GM12892 (cell line): ENCODE results near the gene PLS1.
"Not testable (repeated sequence)": the region's sequence is repeated elsewhere in the genome, so short reads cannot be mapped to it uniquely, and the experiment has no call there.

Experiments
- DNase-seq: peaks from one replicate; pipeline ENCODE4 v3.0.0; 2011; ENCODE audit not compliant: insufficient read length
- FAIRE-seq: peaks from 2 replicates; lab custom pipeline; 2011; peaks lifted over from hg19 to GRCh38; lab: Jason Lieb, UNC
- POLR2A ChIP-seq: IDR thresholded peaks from 2 replicates; pipeline ENCODE4 v1.6.1; 2011; ENCODE audit warnings: low read depth, low read length, control low read depth
- POLR2AphosphoS5 ChIP-seq: IDR thresholded peaks from 2 replicates; pipeline ENCODE4 v1.6.1; 2011; ENCODE audit warnings: low read depth, low read length, control low read depth
- TAF1 ChIP-seq: IDR thresholded peaks from 2 replicates; pipeline ENCODE4 v1.6.1; 2011; ENCODE audit warnings: low read depth, mild to moderate bottlenecking, control low read depth, low read length, borderline replicate concordance

The PLS1 gene

GRCh38 chr3:142723665-142723967, 127.4 kb downstream of the PLS1 start:
- TF ChIP-seq POLR2A (no peak), TAF1 (no peak), POLR2AphosphoS5 (no peak)
- no peak for FAIRE-seq
- no peak for DNase-seq

GRCh38 chr3:142723968-142724681, 127.9 kb downstream of the PLS1 start, which contains the start of gene TRPC1:
TSS of gene TRPC1 (plus strand) at chr3:142724034. CDS start at chr3:142724560, 526 bp downstream.
- TF ChIP-seq POLR2A = no peak
- no peak for TF ChIP-seq TAF1
- no peak for TF ChIP-seq POLR2AphosphoS5
- DNase-seq = peak; percentile 82
- FAIRE-seq = peak; percentile 82

GRCh38 chr3:142724682-142725356, 128.6 kb downstream of the PLS1 start:
- DNase-seq = no peak
- FAIRE-seq = no peak
- no peak for TF ChIP-seq TAF1
- no peak for TF ChIP-seq POLR2AphosphoS5
- TF ChIP-seq POLR2A = no peak

DNA sequence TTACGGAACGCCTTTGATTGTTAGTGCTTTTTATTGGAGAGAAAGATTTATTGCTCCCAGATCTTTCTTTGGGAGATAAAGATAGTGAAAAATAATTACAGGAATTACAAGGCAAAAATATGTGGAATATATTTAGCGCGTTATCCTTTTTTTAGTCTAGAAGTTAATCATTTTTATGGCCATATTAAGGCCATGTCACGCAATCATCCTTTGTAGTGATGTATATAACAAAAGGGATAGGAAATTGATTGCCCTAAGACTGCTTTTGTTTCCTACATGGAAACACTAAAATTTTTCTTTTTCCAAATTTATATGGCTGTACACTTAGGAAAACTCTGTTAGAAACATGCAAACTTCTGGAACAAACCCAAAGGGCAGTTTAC, 129.2 kb downstream of the PLS1 start:
- DNase-seq = no peak
- FAIRE-seq = no peak
- no peak for TF ChIP-seq POLR2AphosphoS5
- no peak for TF ChIP-seq POLR2A
- TF ChIP-seq TAF1 = no peak

DNA sequence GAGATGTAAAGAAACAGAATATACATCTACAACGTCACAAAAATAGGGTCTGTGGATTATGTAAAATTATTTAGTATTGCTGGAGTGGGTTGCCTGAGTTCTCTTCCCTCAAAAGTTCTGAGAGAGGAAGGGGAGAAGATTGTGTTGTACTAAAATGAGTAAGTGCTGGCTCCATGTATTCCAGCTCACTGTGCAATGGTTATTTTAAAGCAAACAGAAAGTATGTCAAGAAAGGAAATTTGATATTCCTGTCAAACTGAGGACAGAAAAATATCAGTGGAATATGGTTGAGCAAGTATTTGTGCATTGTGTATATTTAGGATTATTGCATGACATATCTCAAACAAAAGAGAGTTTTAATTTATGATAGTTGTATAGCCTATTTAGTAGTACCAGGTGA, 129.8 kb downstream of the PLS1 start:
- FAIRE-seq (no peak), DNase-seq (no peak)
- TF ChIP-seq POLR2A (no peak), TAF1 (no peak), POLR2AphosphoS5 (no peak)

GRCh38 chr3:142732066-142732465, 135.9 kb downstream of the PLS1 start:
- TF ChIP-seq TAF1 = no peak
- TF ChIP-seq POLR2A = no peak
- TF ChIP-seq POLR2AphosphoS5 = no peak
- no peak for FAIRE-seq
- DNase-seq = no peak

GRCh38 chr3:142734834-142735233, 138.6 kb downstream of the PLS1 start:
- TF ChIP-seq POLR2AphosphoS5 = no peak
- TF ChIP-seq POLR2A = no peak
- no peak for TF ChIP-seq TAF1
- DNase-seq = no peak
- FAIRE-seq = no peak

- FAIRE-seq = peak; percentile 78
- no peak for DNase-seq
- TF ChIP-seq POLR2A (no peak), POLR2AphosphoS5 (no peak), TAF1 (no peak)
Observed at GRCh38 chr3:142735462-142735861, 139.3 kb downstream of the PLS1 start.

- TF ChIP-seq POLR2A (no peak), TAF1 (no peak), POLR2AphosphoS5 (no peak)
- DNase-seq (no peak), FAIRE-seq (no peak)
Observed at GRCh38 chr3:142738396-142738795, 142.2 kb downstream of the PLS1 start.

GRCh38 chr3:142746646-142747045, 150.5 kb downstream of the PLS1 start:
- no peak for FAIRE-seq
- no peak for TF ChIP-seq TAF1
- no peak for TF ChIP-seq POLR2AphosphoS5
- TF ChIP-seq POLR2A = no peak
- no peak for DNase-seq

DNA sequence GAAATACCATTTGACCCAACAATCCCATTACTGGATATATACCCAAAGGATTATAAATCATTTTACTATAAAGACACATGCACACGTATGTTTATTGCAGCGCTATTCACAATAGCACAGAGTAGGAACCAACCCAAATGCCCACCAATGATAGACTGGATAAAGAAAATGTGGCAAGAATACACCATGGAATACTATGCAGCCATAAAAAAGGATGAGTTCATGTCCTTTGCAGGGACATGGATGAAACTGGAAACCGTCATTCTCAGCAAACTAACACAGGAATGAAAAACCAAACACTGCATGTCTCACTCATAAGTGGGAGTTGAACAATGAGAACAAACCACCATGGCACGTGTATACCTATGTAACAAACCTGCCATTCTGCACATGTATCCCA, 154.3 kb downstream of the PLS1 start:
- DNase-seq, FAIRE-seq: not testable (repeated sequence)

DNA sequence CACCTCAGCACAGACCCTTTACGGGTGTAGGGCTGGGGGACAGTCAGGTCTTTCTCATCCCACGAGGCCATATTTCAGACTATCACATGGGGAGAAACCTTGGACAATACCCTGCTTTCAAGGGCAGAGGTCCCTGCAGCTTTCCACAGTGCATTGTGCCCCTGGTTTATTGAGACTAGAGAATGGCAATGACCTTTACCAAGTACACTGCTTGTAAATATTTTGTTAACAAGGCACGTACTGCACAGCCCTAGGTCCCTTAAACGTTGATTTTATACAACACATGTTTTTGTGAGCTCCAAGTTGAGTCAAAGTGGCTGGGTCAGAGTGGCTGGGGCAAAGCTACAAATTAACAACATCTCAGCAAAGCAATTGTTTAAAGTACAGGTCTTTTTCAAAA, 156.4 kb downstream of the PLS1 start:
- DNase-seq, FAIRE-seq: not testable (repeated sequence)

- DNase-seq (no peak), FAIRE-seq (no peak)
- no peak for TF ChIP-seq TAF1
- no peak for TF ChIP-seq POLR2AphosphoS5
- no peak for TF ChIP-seq POLR2A
Observed at GRCh38 chr3:142754494-142754893, 158.3 kb downstream of the PLS1 start.
